Epithelial cell of prostate (primary cell): Measurements from ENCODE around the gene PVALEF.

ENCODE experiments used
- DNase-seq: peaks from one replicate; pipeline ENCODE4 v3.0.0-alpha.2; 2011; ENCODE audit warnings: low read depth, low spot score
- H3K27ac ChIP-seq: fragments of 450-650 bp; 2 replicates; pipeline ENCODE4 v1.5.1; 2017; ENCODE audit warnings: mild to moderate bottlenecking

PVALEF gene

DNA sequence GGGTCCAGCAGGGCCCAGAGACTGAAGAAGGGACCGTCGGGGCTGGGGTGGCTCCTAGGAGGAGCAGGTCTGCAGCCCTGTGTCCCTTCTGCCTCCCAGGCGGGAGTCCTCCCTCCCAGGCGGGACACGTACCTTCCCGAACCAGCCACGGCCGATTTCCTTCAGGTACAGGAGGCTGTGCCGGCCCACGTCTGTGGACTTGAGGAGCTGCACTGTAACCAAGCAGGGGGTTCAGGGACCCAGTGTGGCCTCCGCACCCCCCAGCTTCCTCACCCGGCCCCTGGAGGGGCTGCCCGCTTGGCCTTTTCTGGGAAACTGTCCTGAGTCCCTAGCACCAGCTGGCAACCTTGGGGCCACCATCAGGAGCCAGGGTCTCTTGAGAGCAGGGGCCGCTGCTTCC, 37.0 kb upstream of the PVALEF start:
- H3K27ac ChIP-seq, result no peak overlapping the region
- DNase-seq, result no peak

- H3K27ac ChIP-seq, result no peak overlapping the region
- no peak for DNase-seq
Observed at GRCh38 chr17:81128774-81129173, 36.5 kb upstream of the PVALEF start.

- no peak for DNase-seq
- H3K27ac ChIP-seq, result no peak overlapping the region
Observed at GRCh38 chr17:81129289-81129688, 36.0 kb upstream of the PVALEF start.

- DNase-seq, result no peak
- H3K27ac ChIP-seq, result no peak overlapping the region
Observed at GRCh38 chr17:81129711-81130367, 35.5 kb upstream of the PVALEF start.

DNA sequence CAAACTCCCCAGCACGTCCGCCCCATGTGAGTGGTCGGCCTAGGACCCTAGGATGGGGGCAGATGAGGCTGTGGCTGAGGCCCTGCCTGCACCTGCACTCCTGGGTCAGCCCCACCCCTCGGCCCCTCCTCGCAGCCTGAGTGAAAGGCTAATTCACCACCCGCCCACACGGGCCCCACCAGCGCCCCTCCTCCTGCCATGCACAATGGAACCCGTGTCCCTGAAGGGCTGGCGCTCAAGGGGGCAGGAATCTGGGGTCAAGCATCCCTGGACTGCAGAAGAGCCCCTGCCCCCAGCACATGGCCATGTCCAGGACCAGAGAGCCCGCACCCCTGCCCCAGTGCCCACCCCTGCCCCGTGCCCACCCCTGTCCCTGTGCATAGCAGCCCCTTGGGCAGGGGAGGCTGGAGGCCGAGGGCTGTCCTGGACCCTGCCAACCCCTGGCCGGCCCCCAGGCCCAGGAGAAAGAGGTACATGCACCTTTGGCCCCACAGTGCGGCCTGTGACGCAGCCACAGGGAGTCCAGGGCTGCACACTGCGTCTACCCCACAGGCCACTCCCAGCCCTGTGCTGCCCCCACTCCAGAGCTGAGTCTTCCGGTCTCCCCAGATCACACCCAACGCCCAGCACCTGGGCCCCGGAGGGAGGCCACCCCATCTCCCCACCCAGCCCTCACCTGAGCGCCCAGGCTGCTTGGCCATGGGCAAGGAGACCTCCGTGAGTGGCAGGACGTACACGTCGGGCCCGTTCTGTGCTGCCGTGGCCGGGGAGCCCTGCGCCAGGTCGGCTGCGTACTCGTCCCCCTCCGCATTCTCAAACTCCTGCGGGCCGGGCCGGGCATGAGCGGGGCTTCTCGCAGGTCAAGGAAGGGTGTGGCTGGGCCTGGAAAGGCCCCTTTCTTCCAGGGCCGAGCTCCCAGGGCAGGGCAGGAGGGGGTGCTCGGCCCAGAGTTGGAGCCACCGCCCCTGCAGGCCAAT, 34.6 kb upstream of the PVALEF start:
- no peak for DNase-seq

GRCh38 chr17:81131486-81132196, 33.7 kb upstream of the PVALEF start:
- no peak overlapping the region for H3K27ac ChIP-seq
- no peak for DNase-seq

More for the DNA sequence above, 34.6 kb upstream of the PVALEF start:
- H3K27ac ChIP-seq, result no peak overlapping the region

GRCh38 chr17:81132197-81132540, 33.1 kb upstream of the PVALEF start:
- no peak for DNase-seq
- no peak overlapping the region for H3K27ac ChIP-seq

GRCh38 chr17:81132770-81133723, 32.3 kb upstream of the PVALEF start:
- no peak overlapping the region for H3K27ac ChIP-seq
- no peak for DNase-seq

DNA sequence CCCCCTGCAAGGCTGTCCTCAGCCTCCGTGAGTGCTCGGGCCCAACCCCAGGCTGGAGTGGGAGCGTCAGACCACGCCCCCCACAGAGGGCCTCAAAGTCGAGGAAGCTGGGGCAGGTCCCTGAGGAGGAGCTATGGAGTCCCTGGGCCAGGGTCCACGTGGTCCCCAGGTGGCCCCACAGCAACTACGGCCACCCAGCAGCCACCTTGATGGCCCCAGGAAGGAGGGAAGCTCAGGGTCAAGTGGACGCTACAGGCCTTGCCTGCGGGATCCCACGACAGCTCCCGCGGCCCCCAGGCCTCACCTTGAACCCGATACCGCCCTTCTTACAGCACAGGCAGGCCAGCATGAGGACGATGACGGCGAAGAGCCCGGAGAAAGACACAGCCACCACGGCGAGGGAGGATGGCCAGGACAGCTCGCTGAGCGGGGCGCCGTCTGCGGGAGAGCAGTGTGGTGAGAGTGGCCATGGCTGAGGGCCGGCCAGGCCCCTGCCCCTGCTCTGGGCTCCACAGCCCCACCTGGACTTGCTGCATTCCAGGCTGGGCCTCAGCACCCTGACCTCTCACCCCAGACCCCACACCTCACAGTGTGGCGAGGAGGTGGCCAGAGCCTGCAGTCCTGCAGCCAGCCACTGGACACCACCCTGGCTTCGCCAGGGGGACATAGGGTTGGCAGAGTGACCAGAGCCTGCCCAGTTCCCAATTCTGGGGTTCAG, 31.1 kb upstream of the PVALEF start:
- H3K27ac ChIP-seq, result no peak overlapping the region
- DNase-seq, result no peak

DNA sequence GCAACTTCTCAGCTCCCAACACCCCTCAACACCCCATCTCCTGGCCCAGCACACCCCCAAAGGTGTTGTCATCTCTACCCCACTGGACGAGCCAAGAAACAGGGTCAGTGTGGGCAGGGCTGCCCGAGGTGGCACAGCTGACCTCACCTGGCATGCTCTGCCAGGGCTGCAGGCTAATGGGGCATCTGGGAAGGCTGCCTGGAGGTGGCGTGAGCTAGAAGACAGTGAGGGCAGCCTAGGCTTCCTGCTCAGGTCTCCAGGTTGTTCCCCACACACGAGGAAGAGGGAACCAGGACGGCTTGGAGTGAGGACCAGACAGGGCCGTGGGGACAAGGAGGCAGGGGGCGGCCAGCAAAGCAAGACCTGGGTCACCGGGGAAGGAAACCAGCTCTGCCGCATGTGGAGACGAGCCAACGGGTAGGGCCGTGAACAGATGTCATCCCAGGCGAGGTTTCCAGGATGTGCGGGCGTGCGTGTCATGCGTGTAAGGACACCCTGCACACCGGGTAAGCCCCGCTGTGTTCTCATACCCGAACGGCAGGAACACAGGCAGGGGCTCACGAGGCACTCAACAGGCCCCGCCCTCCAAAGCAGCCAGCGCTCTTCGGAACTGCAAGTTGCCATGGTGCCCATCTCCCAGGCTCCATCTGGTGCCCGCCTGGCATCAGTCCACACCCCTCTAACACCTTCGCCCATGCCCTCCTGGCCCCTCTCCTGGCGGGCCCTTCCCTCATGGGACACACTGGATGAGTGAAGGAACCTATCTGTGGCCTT, 29.6 kb upstream of the PVALEF start:
- no peak for DNase-seq
- no peak overlapping the region for H3K27ac ChIP-seq

- no peak for DNase-seq
- H3K27ac ChIP-seq, result no peak overlapping the region
Observed at GRCh38 chr17:81136366-81136765, 28.9 kb upstream of the PVALEF start.

DNA sequence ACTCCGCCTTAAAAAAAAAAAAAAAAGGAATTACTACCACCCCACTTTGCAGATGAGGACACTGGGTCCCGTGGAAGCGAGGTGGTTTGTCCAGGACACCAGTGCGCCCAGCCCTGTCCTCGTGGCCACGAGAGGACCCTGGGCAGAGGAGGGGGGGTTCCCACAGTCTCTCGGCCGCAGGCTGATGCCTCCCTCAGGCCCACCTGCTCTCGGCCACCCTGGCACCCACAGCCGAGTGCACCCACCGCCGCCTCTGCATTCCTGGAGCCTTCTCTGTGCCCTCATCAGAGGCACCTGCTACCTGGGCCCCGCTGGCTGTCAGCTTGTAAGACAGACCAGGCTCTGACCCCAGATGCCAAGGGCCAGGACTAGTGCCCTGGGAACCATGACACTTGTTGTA, 28.1 kb upstream of the PVALEF start:
- DNase-seq, result no peak
- H3K27ac ChIP-seq, result no peak overlapping the region

DNA sequence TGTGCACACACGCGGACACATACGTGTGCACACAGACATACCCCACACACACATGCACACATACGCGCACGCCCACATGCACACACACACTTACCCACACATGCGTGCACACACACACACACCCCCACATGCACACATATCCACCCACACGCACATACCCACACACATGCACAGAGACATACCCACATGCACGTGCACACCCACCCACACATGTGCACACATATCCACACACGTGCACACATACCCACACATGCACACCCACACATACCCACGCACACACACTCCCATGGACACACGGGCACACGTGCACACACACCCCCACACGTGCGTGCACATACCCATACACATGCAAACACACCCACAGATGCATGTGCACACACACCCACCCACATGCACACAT, 27.2 kb upstream of the PVALEF start:
- H3K27ac ChIP-seq, result no peak overlapping the region
- DNase-seq, result no peak

DNA sequence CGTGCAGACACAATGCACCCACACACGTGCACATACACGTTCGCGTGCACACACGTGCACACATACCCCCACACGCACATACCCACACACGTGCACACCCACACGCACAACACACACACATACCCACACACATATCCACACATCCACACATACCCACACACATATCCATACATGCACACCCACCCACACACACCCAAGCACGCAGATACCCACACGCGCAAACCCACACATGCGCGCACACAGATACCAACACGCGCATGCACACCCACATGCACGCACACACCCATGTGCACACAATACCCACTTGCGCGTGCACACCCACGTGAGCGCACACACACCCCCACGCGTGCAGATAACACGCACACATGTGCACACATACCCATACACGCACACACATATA, 26.8 kb upstream of the PVALEF start:
- H3K27ac ChIP-seq, result no peak overlapping the region
- no peak for DNase-seq

- no peak for DNase-seq
- no peak overlapping the region for H3K27ac ChIP-seq
Observed at GRCh38 chr17:81139428-81139827, 25.9 kb upstream of the PVALEF start.

- DNase-seq, result no peak
- no peak overlapping the region for H3K27ac ChIP-seq
Observed at GRCh38 chr17:81140018-81140417, 25.3 kb upstream of the PVALEF start.

DNA sequence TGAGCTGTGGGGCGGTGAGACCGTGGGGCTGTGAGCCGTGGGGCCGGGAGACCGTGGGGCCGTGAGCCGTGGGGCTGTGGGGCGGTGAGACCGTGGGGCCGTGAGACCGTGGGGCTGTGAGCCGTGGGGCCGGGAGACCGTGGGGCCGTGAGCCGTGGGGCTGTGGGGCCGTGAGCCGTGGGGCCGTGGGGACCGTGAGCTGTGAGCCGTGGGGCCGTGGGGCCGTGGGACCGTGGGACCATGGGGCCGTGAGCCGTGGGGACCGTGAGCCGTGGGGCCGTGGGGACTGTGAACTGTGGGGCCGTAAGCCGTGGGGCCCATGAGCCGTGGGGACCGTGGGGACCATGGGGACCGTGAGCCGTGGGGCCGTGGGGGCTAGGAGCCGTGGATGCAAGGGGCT, 24.6 kb upstream of the PVALEF start:
- no peak for DNase-seq
- H3K27ac ChIP-seq, result no peak overlapping the region

- no peak overlapping the region for H3K27ac ChIP-seq
- no peak for DNase-seq
Observed at GRCh38 chr17:81142301-81143199, 22.8 kb upstream of the PVALEF start.
